OCI-LY3 (cell line): Measurements from ENCODE around the gene SPEM2.

Source experiments
- H2AFZ ChIP-seq: fragments of 200-600, 300-600 bp; shearing (Covaris generic); 2 replicates; pipeline ENCODE4 v1.6.0; 2014; ENCODE audit warnings: antibody characterized with exemption, low read depth, low read length
- H3K27ac ChIP-seq: fragments of 200-600, 300-600 bp; sonication (generic); 2 replicates; pipeline ENCODE4 v1.5.1; 2014; ENCODE audit warnings: mild to moderate bottlenecking, low read length, moderate library complexity, mixed read lengths
- H3K27me3 ChIP-seq: fragments of 200-600, 300-600 bp; sonication (generic); 2 replicates; pipeline ENCODE4 v1.6.1; 2014; ENCODE audit warnings: low read depth, low read length, mixed read lengths
- H3K36me3 ChIP-seq: fragments of 200-600, 300-600 bp; sonication (generic); replicated peaks from 2 replicates; pipeline ENCODE3; 2014; ENCODE audit warnings: low read depth, low read length, mixed read lengths
- H3K4me1 ChIP-seq: fragments of 300-600, 200-600 bp; sonication (generic); 2 replicates; pipeline ENCODE4 v1.6.1; 2014; ENCODE audit warnings: low read length, mixed read lengths
- H3K4me2 ChIP-seq: fragments of 200-600, 300-600 bp; sonication (generic); 2 replicates; pipeline ENCODE4 v1.6.1; 2014; ENCODE audit warnings: low read length, mixed read lengths
- H3K4me3 ChIP-seq: fragments of 300-600, 200-600 bp; sonication (generic); 2 replicates; pipeline ENCODE4 v1.5.1; 2014; ENCODE audit warnings: antibody characterized with exemption, mild to moderate bottlenecking, low read length, moderate library complexity
- H3K79me2 ChIP-seq: fragments of 300-600, 200-600 bp; shearing (Covaris generic); 2 replicates; pipeline ENCODE4 v1.6.1; 2014; ENCODE audit warnings: mild to moderate bottlenecking, low read length, mixed read lengths
- H3K9ac ChIP-seq: fragments of 300-600, 200-600 bp; shearing (Covaris generic); 2 replicates; pipeline ENCODE4 v1.6.0; 2014; ENCODE audit warnings: mild to moderate bottlenecking, low read length, moderate library complexity
- H3K9me3 ChIP-seq: fragments of 200-600, 300-600 bp; shearing (Covaris generic); 2 replicates; pipeline ENCODE4 v1.6.1; 2014; ENCODE audit warnings: low read length, mixed read lengths; ENCODE audit not compliant: insufficient read depth
- H4K20me1 ChIP-seq: fragments of 200-600, 300-600 bp; sonication (generic); 2 replicates; pipeline ENCODE4 v1.6.1; 2016; ENCODE audit warnings: low read length, mixed read lengths; ENCODE audit not compliant: insufficient read depth
- EZH2phosphoT487 ChIP-seq: fragments of 200-600 bp; shearing (Covaris generic); IDR thresholded peaks from 2 replicates; pipeline ENCODE4 v1.6.1; 2018; ENCODE audit warnings: antibody characterized with exemption, mixed run types, low read depth
- TF ChIP-seq, protein P1 (sequence below): fragments of 200-600, 300-600 bp; sonication (generic); IDR thresholded peaks from 2 replicates; pipeline ENCODE4 v1.5.1; 2014; ENCODE audit warnings: antibody characterized with exemption, low read length, low read depth

Gene SPEM2

GRCh38 chr17:7396147-7396546, 29.3 kb upstream of the SPEM2 start:
- no peaks in the 10 kb centered on the region for H3K36me3 ChIP-seq
- H3K27me3 ChIP-seq = no peaks in the 10 kb centered on the region
- H3K4me2 ChIP-seq = no peak overlapping the region
- H3K9me3 ChIP-seq = no peaks in the 10 kb centered on the region
- H3K27ac ChIP-seq = no peak overlapping the region
- no peaks in the 10 kb centered on the region for H3K79me2 ChIP-seq
- no peak overlapping the region for H2AFZ ChIP-seq
- H4K20me1 ChIP-seq = no peaks in the 10 kb centered on the region
- H3K4me3 ChIP-seq = no peak overlapping the region
- H3K9ac ChIP-seq = no peak overlapping the region
- peaks cover 7% of the 10 kb centered on the region; the same call in 1 of the 2 replicates for H3K4me1 ChIP-seq
- TF ChIP-seq, protein P1, sequence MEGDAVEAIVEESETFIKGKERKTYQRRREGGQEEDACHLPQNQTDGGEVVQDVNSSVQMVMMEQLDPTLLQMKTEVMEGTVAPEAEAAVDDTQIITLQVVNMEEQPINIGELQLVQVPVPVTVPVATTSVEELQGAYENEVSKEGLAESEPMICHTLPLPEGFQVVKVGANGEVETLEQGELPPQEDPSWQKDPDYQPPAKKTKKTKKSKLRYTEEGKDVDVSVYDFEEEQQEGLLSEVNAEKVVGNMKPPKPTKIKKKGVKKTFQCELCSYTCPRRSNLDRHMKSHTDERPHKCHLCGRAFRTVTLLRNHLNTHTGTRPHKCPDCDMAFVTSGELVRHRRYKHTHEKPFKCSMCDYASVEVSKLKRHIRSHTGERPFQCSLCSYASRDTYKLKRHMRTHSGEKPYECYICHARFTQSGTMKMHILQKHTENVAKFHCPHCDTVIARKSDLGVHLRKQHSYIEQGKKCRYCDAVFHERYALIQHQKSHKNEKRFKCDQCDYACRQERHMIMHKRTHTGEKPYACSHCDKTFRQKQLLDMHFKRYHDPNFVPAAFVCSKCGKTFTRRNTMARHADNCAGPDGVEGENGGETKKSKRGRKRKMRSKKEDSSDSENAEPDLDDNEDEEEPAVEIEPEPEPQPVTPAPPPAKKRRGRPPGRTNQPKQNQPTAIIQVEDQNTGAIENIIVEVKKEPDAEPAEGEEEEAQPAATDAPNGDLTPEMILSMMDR = no peak
- TF ChIP-seq EZH2phosphoT487 = no peak

GRCh38 chr17:7398612-7399011, 26.8 kb upstream of the SPEM2 start:
- no peak overlapping the region for H3K4me3 ChIP-seq
- H3K4me1 ChIP-seq = peaks cover 8% of the 10 kb centered on the region
- no peaks in the 10 kb centered on the region for H3K9me3 ChIP-seq
- TF ChIP-seq EZH2phosphoT487 = no peak
- TF ChIP-seq, protein P1 = no peak
- H3K27ac ChIP-seq = no peak overlapping the region
- H3K36me3 ChIP-seq = no peaks in the 10 kb centered on the region
- H2AFZ ChIP-seq = no peak overlapping the region
- H3K9ac ChIP-seq = no peak overlapping the region
- H4K20me1 ChIP-seq = no peaks in the 10 kb centered on the region
- no peaks in the 10 kb centered on the region for H3K79me2 ChIP-seq
- no peak overlapping the region for H3K4me2 ChIP-seq
- H3K27me3 ChIP-seq = no peaks in the 10 kb centered on the region

GRCh38 chr17:7403043-7403726, 22.2 kb upstream of the SPEM2 start:
- Histone ChIP-seq H3K79me2 (no peaks in the 10 kb centered on the region), H3K9me3 (no peaks in the 10 kb centered on the region), H3K4me1 (peaks cover 10% of the 10 kb centered on the region), H4K20me1 (no peaks in the 10 kb centered on the region), H3K4me3 (peak overlapping the region; percentile 83), H3K36me3 (no peaks in the 10 kb centered on the region), H3K27ac (no peak overlapping the region), H3K9ac (peak overlapping the region; percentile 60), H3K4me2 (peak overlapping the region; percentile 73), H3K27me3 (peaks cover 5% of the 10 kb centered on the region; the same call in 1 of the 2 replicates), H2AFZ (no peak overlapping the region)
- TF ChIP-seq, protein P1 = no peak
- TF ChIP-seq EZH2phosphoT487 = no peak

DNA sequence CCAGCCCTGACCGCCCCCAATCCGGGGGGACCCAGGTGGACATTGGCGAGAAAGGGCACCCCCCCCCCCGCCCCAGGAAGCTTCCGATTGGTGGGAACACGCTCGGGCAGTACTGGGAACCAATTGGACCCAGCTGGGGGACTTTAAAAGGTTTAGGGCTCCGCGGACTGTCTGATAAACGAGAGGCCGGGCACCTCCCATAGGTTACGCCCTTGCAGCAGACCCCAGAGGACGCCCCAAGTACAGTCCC, 21.8 kb upstream of the SPEM2 start:
- peak overlapping the region; percentile 83 for H3K4me3 ChIP-seq
- H3K27ac ChIP-seq = no peak overlapping the region
- peak overlapping the region; percentile 60 for H3K9ac ChIP-seq
- peaks cover 5% of the 10 kb centered on the region; the same call in 1 of the 2 replicates for H3K27me3 ChIP-seq
- no peaks in the 10 kb centered on the region for H3K79me2 ChIP-seq
- no peaks in the 10 kb centered on the region for H4K20me1 ChIP-seq
- TF ChIP-seq, protein P1 = no peak
- TF ChIP-seq EZH2phosphoT487 = no peak
- no peak overlapping the region for H2AFZ ChIP-seq
- no peaks in the 10 kb centered on the region for H3K36me3 ChIP-seq
- H3K4me1 ChIP-seq = peaks cover 10% of the 10 kb centered on the region
- H3K4me2 ChIP-seq = peak overlapping the region; percentile 73
- H3K9me3 ChIP-seq = no peaks in the 10 kb centered on the region
